GM12878 (cell line): ENCODE data around the gene MCF2L2. TPM values are rescaled to one million over a fixed set of nuclear protein-coding genes. Genes with fewer than 3 reads are reported as not detected.

ENCODE experiments used
- ATAC-seq: fragments of 200-7000 bp; cut with Tn5 transposase; 3 replicates; pipeline ENCODE4 v1.9.1; 2020; ENCODE audit warnings: mild to moderate bottlenecking, moderate library complexity
- BruUV-seq: library from RNA; stranded (reverse); fragments of 400-500 nt; replicated peaks from 2 replicates; lab custom pipeline; 2021; lab: Mats Ljungman, UMichigan
- CTCF ChIA-PET: fragments of 300-600 bp; sonication (Branson Sonifier 250); formaldehyde crosslinking; extraction: SDS; loops from one replicate; lab custom pipeline; 2021; ENCODE audit warnings: inconsistent platforms; lab: Yijun Ruan, JAX
- POLR2A ChIA-PET: fragments of 350-600 bp; formaldehyde crosslinking; extraction: SDS; loops from one replicate; lab custom pipeline; 2021; ENCODE audit warnings: inconsistent platforms; lab: Charles Lee
- RAD21 ChIA-PET: fragments of 300-600 bp; sonication (Branson Sonifier 250); formaldehyde crosslinking; loops from one replicate; lab custom pipeline; 2023; ENCODE audit warnings: antibody characterized with exemption; ENCODE audit not compliant: unreplicated experiment; lab: Charles Lee
- SMC1A ChIA-PET: fragments of 300-600 bp; sonication (Branson Sonifier 250); formaldehyde crosslinking; loops from one replicate; lab custom pipeline; 2023; ENCODE audit not compliant: unreplicated experiment, uncharacterized antibody; lab: Charles Lee
- DNase-seq: peaks from one replicate; pipeline ENCODE4 v3.0.0-alpha.2; 2011; ENCODE audit warnings: low read depth, low spot score
- FAIRE-seq: peaks from 3 replicates; lab custom pipeline; 2011; peaks lifted over from hg19 to GRCh38; lab: Jason Lieb, UNC
- H2AFZ ChIP-seq: 2 replicates; pipeline ENCODE4 v1.6.0; 2011; ENCODE audit warnings: low read depth, low read length, control low read depth; ENCODE audit not compliant: control insufficient read depth
- H3K27ac ChIP-seq: 2 replicates; pipeline ENCODE4 v1.5.1; 2011; ENCODE audit warnings: control low read depth; ENCODE audit not compliant: control insufficient read depth, insufficient read depth
- H3K27me3 ChIP-seq, 2 experiments: replicated peaks in 1 of 2; 2 replicates each; pipeline versions ENCODE4 v1.6.0 to v1.6.1; 2011; ENCODE audit warnings: low read length in 1 of 2; ENCODE audit not compliant: control insufficient read depth in 2 of 2, insufficient read depth in 2 of 2
- H3K36me3 ChIP-seq, 2 experiments: 2 replicates each; pipeline ENCODE4 v1.5.1; 2011; ENCODE audit warnings: low read length in 1 of 2; ENCODE audit not compliant: control insufficient read depth in 2 of 2, insufficient read depth in 2 of 2
- H3K4me1 ChIP-seq: 2 replicates; pipeline ENCODE4 v1.6.1; 2011; ENCODE audit warnings: mild to moderate bottlenecking, low read length, moderate library complexity, mixed read lengths; ENCODE audit not compliant: control insufficient read depth, insufficient read depth
- H3K4me2 ChIP-seq: 2 replicates; pipeline ENCODE4 v1.6.0; 2011; ENCODE audit warnings: control low read depth; ENCODE audit not compliant: control insufficient read depth, insufficient read depth
- H3K4me3 ChIP-seq: fragments of 200-600 bp; sonication (generic); 2 replicates; pipeline ENCODE4 v1.5.1; 2016
- H3K79me2 ChIP-seq: 2 replicates; pipeline ENCODE4 v1.6.0; 2011; ENCODE audit warnings: low read length; ENCODE audit not compliant: control insufficient read depth, insufficient read depth
- H3K9ac ChIP-seq: 2 replicates; pipeline ENCODE4 v1.8.0; 2011; ENCODE audit warnings: low read length, control low read depth, mixed read lengths; ENCODE audit not compliant: control insufficient read depth, insufficient read depth
- H3K9me3 ChIP-seq: replicated peaks from 3 replicates; pipeline ENCODE4 v1.5.1; 2011; ENCODE audit warnings: mild to moderate bottlenecking, low read length; ENCODE audit not compliant: control insufficient read depth, insufficient read depth
- H4K20me1 ChIP-seq: 2 replicates; pipeline ENCODE4 v1.6.0; 2011; ENCODE audit not compliant: control insufficient read depth, insufficient read depth
- CHD1 ChIP-seq: IDR thresholded peaks from 2 replicates; pipeline ENCODE4 v1.6.1; 2012; ENCODE audit warnings: low read depth, low read length, improper control_type of control experiment
- EED ChIP-seq: sonication (generic); IDR thresholded peaks from 2 replicates; pipeline ENCODE4 v1.6.1; 2016; ENCODE audit warnings: antibody characterized with exemption, low read depth
- ESRRA ChIP-seq: IDR thresholded peaks from 2 replicates; pipeline ENCODE4 v1.6.1; 2012; ENCODE audit warnings: mild to moderate bottlenecking, low read length, improper control_type of control experiment
- FOS ChIP-seq: IDR thresholded peaks from 3 replicates; pipeline ENCODE4 v1.6.1; 2011; ENCODE audit warnings: borderline replicate concordance; ENCODE audit not compliant: insufficient read length; ENCODE audit errors: extremely low read depth
- IKZF1 ChIP-seq: fragments of 450-650 bp; conservative IDR thresholded peaks from 2 replicates; pipeline ENCODE4 v1.6.1; 2017; ENCODE audit warnings: antibody characterized with exemption, mild to moderate bottlenecking
- IRF4 ChIP-seq: IDR thresholded peaks from 2 replicates; pipeline ENCODE4 v1.6.1; 2011; ENCODE audit warnings: low read depth, low read length
- MTA3 ChIP-seq: IDR thresholded peaks from 2 replicates; pipeline ENCODE4 v1.6.1; 2012; ENCODE audit warnings: low read length, inconsistent platforms, borderline replicate concordance
- NFYA ChIP-seq: IDR thresholded peaks from 2 replicates; pipeline ENCODE4 v1.6.1; 2011; ENCODE audit warnings: low read depth, mild to moderate bottlenecking, low read length, improper control_type of control experiment, borderline replicate concordance
- PML ChIP-seq: IDR thresholded peaks from 2 replicates; pipeline ENCODE4 v1.6.1; 2012; ENCODE audit warnings: low read length, inconsistent platforms
- RELB ChIP-seq: fragments of 450-650 bp; IDR thresholded peaks from 2 replicates; pipeline ENCODE4 v1.6.1; 2017; ENCODE audit warnings: low read depth, mild to moderate bottlenecking, moderate library complexity
- TCF12 ChIP-seq: IDR thresholded peaks from 2 replicates; pipeline ENCODE4 v1.6.1; 2011; ENCODE audit warnings: low read depth, mild to moderate bottlenecking, low read length
- TCF7 ChIP-seq: IDR thresholded peaks from 2 replicates; pipeline ENCODE4 v1.6.1; 2014; ENCODE audit warnings: antibody characterized with exemption, borderline replicate concordance
- ZSCAN29 ChIP-seq: fragments of 450-650 bp; IDR thresholded peaks from 2 replicates; pipeline ENCODE4 v1.6.1; 2017; ENCODE audit warnings: mild to moderate bottlenecking, moderate library complexity
- ZZZ3 ChIP-seq: IDR thresholded peaks from 2 replicates; pipeline ENCODE4 v1.6.1; 2011; ENCODE audit warnings: low read depth; ENCODE audit not compliant: control insufficient read depth, insufficient read length
- WGBS: methylation state at CpG from one replicate; pipeline ENCODE4 v1.1.6; 2016; ENCODE audit warnings: low lambda C conversion rate; ENCODE audit not compliant: insufficient replicate concordance, insufficient coverage; ENCODE audit errors: missing lambda C conversion rate; 5-methylcytosine and 5-hydroxymethylcytosine counted together
- in situ Hi-C: fragments of 300-500 bp; cut with MboI; formaldehyde crosslinking; loops from 9 replicates; pipeline ENCODE4 v1.14.3; 2018; ENCODE audit warnings: mixed read lengths
- intact Hi-C: fragments of 100-400 bp; cut with micrococcal nuclease; formaldehyde crosslinking; loops from one replicate; pipeline ENCODE4 v1.14.2; 2022; ENCODE audit not compliant: unreplicated experiment
- polyA plus RNA-seq, 11 experiments: library from polyadenylated mRNA; depleted of rRNA in 4 of 11; unstranded in 6 of 11; stranded (reverse) in 5 of 11; fragments of >200 nt; fragmentation: Nextera tagmentation in 4 of 11; fragmentation: Illumina TruSeq in 1 of 11; extraction: Ambion mirVana in 4 of 11; extraction: Trizol in 1 of 11; gene quantifications; 1 replicate in 1 of 11; 2 replicates in 10 of 11; pipeline versions ENCODE4 v1.2.1 to v1.2.3, GENCODE V29; 2011 to 2016; ENCODE audit warnings: inconsistent platforms in 2 of 11, missing spikeins in 2 of 11, low read depth in 1 of 11
- total RNA-seq, 4 experiments: library from RNA; depleted of rRNA in 3 of 4; stranded (reverse); fragments of >200 nt in 3 of 4; fragmentation: Illumina TruSeq in 1 of 4; extraction: Trizol in 1 of 4; gene quantifications; 2 replicates each; pipeline versions ENCODE4 v1.2.1 to v1.2.3, GENCODE V29; 2013 to 2021
- TF ChIP-seq, protein P1 (sequence below): fragments of 450-650 bp; IDR thresholded peaks from 2 replicates; pipeline ENCODE4 v1.6.1; 2016; ENCODE audit warnings: mild to moderate bottlenecking
- TF ChIP-seq, protein P2 (sequence below): fragments of 450-650 bp; IDR thresholded peaks from 2 replicates; pipeline ENCODE4 v1.6.1; 2017; ENCODE audit warnings: mild to moderate bottlenecking, moderate library complexity

The MCF2L2 gene
- total and polyA plus RNA-seq, 10 of the 15 experiments (the other 5 are each of a cell fraction or from before 2014, with no cell fraction given): 0.37 to 2.8 (median 1.4) TPM

DNA sequence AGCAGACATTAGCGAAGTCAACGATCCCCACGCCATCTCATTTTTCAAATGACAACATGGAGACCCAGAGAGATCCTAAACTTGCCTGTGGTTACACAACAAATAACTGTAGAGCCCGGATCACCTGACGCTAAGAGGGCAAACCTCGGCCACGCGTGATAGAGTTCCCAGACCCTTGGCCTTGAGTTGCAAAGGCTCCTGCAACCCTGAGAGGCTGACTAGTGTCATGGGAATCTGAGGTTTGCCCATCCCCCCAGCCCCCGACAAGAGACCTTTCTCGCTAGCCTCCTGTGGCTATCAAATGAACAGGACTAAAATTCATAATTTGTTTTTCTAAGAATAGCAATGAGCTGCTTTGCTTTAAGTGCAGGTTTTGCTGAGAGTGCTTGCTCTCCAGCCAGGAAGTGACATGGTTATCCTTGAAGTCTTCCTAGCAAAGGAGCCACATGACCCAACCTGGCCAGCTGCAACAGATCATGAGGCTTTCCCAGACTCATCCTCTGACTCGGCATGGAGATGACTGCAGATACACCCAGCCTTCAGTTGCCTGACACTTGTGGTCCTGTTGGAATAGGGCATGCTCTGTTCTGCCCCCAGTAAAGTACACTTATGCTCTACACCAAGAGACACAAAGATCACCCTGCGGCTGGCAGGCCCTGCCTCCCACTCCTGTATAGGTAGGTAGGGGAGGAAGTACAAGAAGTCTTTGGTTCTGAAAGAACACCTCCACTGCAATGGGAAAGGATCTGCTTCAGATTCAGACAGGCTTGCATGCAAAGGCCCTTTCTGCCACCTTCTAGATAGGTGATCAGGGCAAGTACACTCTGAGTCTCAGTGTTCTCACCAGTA lies 36.0 kb downstream of the MCF2L2 start:
- Histone ChIP-seq H3K27ac (no peak overlapping the region), H3K79me2 (no peaks in the 10 kb centered on the region), H3K9me3 (no peaks in the 10 kb centered on the region), H3K4me3 (no peak overlapping the region)
- POLR2A ChIA-PET: no interaction called here
- CTCF ChIA-PET: interaction anchor here (1.7 to 2.3 kb wide), 3 partner anchors 10 to 269 kb away, joined by 4 to 6 read pairs (median 5); no protein-coding TSS in a partner anchor
- no peak for DNase-seq
- TF ChIP-seq ZSCAN29: no peak
- no peak for TF ChIP-seq CHD1
- no peak for TF ChIP-seq NFYA
- no peak for TF ChIP-seq ZZZ3
- no peak for TF ChIP-seq EED
- TF ChIP-seq IKZF1: no peak
- TF ChIP-seq FOS: no peak
- TF ChIP-seq, protein P1, sequence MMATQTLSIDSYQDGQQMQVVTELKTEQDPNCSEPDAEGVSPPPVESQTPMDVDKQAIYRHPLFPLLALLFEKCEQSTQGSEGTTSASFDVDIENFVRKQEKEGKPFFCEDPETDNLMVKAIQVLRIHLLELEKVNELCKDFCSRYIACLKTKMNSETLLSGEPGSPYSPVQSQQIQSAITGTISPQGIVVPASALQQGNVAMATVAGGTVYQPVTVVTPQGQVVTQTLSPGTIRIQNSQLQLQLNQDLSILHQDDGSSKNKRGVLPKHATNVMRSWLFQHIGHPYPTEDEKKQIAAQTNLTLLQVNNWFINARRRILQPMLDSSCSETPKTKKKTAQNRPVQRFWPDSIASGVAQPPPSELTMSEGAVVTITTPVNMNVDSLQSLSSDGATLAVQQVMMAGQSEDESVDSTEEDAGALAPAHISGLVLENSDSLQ: no peak
- no peak for TF ChIP-seq MTA3
- TF ChIP-seq IRF4: no peak
- TF ChIP-seq, protein P2, sequence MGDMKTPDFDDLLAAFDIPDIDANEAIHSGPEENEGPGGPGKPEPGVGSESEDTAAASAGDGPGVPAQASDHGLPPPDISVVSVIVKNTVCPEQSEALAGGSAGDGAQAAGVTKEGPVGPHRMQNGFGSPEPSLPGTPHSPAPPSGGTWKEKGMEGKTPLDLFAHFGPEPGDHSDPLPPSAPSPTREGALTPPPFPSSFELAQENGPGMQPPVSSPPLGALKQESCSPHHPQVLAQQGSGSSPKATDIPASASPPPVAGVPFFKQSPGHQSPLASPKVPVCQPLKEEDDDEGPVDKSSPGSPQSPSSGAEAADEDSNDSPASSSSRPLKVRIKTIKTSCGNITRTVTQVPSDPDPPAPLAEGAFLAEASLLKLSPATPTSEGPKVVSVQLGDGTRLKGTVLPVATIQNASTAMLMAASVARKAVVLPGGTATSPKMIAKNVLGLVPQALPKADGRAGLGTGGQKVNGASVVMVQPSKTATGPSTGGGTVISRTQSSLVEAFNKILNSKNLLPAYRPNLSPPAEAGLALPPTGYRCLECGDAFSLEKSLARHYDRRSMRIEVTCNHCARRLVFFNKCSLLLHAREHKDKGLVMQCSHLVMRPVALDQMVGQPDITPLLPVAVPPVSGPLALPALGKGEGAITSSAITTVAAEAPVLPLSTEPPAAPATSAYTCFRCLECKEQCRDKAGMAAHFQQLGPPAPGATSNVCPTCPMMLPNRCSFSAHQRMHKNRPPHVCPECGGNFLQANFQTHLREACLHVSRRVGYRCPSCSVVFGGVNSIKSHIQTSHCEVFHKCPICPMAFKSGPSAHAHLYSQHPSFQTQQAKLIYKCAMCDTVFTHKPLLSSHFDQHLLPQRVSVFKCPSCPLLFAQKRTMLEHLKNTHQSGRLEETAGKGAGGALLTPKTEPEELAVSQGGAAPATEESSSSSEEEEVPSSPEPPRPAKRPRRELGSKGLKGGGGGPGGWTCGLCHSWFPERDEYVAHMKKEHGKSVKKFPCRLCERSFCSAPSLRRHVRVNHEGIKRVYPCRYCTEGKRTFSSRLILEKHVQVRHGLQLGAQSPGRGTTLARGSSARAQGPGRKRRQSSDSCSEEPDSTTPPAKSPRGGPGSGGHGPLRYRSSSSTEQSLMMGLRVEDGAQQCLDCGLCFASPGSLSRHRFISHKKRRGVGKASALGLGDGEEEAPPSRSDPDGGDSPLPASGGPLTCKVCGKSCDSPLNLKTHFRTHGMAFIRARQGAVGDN: no peak
- no peak for TF ChIP-seq TCF7
- TF ChIP-seq ESRRA: no peak
- no peak for TF ChIP-seq PML
- TF ChIP-seq TCF12: no peak
- TF ChIP-seq RELB: no peak
- TF ChIP-seq, all 136 proteins: peak for 0
- H4K20me1 ChIP-seq: no peaks in the 10 kb centered on the region
- ChIA-PET RAD21 (interaction anchor here (1.0 kb wide), 1 partner anchor 9 kb away, joined by 4 read pairs; no protein-coding TSS in a partner anchor), SMC1A (interaction anchor here (1.0 kb wide), 2 partner anchors 207 to 208 kb away, joined by 3 to 4 read pairs; no protein-coding TSS in a partner anchor)
- in situ Hi-C loops: loop anchor here (5.0 kb wide), 1 partner anchor 680 kb away; no protein-coding TSS in a partner anchor
- BruUV-seq: no TSS peak
- FAIRE-seq (no peak), ATAC-seq (no peak)
- H3K9ac ChIP-seq: no peak overlapping the region
- H2AFZ ChIP-seq: no peak overlapping the region
- H3K4me2 ChIP-seq: no peak overlapping the region
- WGBS: 63% methylated on average over 12 of the region's 12 CpGs
- H3K36me3 ChIP-seq: no peaks in the 10 kb centered on the region
- intact Hi-C loops: no loop called here
- no peaks in the 10 kb centered on the region for H3K27me3 ChIP-seq
- no peaks in the 10 kb centered on the region for H3K4me1 ChIP-seq
